ENCODE measurements around the gene RITA1. TPM values are rescaled to one million over a fixed set of nuclear protein-coding genes. Genes with fewer than 3 reads are reported as not detected.

The RITA1 gene
- total RNA-seq, 4 donors from 2014 or later: 8.3 to 11.0 (median 9.4) TPM

DNA sequence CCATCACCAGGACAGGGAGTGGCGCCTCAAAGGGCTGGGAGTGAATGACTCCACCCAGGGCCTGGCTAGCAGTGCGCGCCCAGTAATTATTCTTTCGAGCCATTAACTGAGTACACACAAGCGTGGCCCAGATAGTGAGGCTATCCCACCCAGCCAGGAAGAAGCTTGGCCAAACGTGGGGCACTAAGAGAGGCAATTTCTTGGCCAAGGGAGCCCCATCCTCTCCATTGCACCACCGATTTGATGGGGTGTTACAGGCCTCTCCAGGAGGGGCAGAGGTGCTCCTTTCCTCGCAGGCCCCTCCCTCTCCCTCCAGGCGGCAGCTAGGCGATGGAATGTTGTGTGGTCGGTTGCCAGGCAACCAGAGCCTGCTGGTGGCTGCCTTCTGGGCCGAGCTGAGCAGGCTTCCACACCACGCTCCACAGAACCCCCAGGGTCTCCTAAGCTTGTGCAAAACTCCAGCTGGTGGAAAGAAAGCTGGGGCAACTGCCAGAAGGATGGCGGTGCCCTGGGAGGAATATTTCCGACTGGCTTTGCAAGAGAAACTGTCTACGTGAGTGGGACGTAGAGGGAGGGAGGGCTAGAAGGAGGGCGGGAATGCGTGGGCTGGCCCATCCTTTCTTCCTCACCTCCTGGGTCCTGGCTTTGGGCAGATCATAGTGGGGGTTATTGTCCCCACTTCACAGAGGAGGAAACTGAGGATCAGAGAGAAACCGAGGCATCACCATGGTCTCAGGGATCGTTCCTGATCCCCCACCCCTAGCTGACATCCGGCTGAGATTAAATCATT, 36.0 kb upstream of the RITA1 start, which contains the start of gene CFAP73:
TSS of gene CFAP73 (plus strand) at position 364 of the 790 bp plus-strand sequence. CDS start at position 498, 134 bp downstream.
- TF ChIP-seq, protein P1, sequence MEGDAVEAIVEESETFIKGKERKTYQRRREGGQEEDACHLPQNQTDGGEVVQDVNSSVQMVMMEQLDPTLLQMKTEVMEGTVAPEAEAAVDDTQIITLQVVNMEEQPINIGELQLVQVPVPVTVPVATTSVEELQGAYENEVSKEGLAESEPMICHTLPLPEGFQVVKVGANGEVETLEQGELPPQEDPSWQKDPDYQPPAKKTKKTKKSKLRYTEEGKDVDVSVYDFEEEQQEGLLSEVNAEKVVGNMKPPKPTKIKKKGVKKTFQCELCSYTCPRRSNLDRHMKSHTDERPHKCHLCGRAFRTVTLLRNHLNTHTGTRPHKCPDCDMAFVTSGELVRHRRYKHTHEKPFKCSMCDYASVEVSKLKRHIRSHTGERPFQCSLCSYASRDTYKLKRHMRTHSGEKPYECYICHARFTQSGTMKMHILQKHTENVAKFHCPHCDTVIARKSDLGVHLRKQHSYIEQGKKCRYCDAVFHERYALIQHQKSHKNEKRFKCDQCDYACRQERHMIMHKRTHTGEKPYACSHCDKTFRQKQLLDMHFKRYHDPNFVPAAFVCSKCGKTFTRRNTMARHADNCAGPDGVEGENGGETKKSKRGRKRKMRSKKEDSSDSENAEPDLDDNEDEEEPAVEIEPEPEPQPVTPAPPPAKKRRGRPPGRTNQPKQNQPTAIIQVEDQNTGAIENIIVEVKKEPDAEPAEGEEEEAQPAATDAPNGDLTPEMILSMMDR (IDR thresholded peaks at IDR 0.05; ENCODE audit: low read depth): no peak

DNA sequence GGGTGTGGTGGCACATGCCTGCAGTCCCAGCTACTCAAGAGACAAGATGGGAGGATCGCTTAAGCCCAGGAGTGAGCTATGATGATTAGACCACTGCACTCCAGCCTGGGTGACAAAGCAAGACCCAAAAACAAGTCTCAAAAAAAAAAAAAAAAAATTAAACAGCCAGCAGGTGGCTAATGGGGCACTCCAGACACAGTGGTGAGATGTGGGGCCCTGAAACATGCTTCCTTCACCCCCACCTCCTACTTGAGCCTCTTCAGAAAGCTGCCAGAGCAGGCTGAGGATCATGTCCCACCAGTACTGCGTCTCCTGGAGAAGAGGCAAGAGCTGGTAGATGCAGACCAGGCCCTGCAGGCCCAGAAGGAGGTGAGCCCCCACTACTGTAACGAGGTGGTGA, 33.9 kb upstream of the RITA1 start:
- TF ChIP-seq, protein P1 (IDR thresholded peaks at IDR 0.05; ENCODE audit: low read depth): no peak

DNA sequence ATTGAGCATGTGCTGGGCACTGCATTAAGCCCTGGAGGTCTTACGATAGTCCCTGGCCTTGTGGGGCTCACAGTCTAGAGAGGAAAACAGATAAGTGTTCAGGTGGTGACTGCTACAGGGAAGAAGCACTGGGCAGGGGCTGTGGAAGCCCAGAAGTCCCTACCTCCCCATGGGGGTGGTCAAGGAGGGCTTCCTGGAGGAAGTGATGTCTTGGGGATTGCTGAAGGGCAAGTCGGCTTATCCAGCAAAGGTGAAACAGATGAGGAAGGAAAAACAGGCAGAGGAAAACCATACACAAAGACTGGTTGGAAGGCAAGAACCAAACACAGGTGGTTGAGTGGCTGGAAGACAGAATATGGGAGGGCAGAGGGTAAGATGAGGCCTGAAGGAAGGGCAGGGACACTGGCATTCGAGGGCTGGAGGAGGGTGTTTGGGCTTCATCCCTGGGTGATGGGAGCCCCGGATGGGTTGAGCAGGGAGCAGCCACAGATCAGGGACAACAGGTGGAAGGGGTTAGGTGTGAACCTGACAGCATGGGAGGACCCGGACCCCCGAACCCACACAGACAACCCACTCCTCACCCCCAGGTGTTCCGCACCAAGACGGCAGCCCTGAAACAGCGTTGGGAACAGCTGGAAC, 33.2 kb upstream of the RITA1 start:
- TF ChIP-seq, protein P1 (IDR thresholded peaks at IDR 0.05; ENCODE audit: low read depth): no peak

DNA sequence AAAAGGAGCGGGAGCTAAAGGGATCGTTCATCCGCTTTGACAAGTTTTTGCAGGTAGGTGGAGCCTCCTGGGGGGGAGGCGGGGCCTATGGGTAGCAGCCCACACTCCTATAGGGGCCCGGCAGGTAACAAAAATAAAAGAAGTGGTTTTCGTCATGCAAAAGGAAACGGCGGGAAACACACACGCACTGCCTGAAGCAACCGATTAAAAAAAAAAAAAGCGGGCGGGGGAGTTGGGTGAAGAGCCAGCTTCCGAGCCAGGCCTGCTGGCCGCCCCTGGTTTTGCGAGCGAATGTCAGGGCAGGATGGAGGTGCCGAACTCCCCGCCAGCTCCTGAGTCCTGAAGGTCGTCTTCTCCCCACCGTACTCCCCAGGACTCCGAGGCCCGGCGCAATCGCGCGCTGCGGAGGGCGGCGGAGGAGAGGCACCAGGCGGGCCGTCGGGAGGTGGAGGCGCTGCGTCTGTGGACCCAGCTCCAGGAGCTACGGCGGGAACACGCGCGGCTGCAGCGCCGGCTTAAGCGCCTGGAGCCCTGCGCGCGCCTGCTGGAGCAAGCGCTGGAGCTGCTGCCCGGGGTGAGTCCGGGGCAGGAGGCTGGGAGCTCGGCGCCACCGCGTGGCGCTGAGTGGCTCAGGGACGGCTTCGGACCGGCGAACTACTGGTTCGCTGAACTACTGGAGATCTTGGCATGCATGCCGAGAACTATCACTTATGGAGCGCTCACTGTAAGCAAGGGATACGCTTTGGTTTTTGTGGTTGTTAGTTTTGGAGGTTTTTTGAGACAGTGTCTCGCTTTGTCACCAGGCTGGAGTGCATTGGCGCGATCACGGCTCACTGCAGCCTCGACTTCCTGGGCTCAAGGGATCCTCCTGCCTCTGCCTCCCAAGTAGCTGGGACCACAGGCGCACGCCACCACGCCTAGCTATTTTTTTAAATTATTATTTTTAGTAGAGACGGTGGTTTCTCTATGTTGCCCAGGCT, 32.4 kb upstream of the RITA1 start:
- TF ChIP-seq, protein P1 (IDR thresholded peaks at IDR 0.05; ENCODE audit: low read depth): no peak

DNA sequence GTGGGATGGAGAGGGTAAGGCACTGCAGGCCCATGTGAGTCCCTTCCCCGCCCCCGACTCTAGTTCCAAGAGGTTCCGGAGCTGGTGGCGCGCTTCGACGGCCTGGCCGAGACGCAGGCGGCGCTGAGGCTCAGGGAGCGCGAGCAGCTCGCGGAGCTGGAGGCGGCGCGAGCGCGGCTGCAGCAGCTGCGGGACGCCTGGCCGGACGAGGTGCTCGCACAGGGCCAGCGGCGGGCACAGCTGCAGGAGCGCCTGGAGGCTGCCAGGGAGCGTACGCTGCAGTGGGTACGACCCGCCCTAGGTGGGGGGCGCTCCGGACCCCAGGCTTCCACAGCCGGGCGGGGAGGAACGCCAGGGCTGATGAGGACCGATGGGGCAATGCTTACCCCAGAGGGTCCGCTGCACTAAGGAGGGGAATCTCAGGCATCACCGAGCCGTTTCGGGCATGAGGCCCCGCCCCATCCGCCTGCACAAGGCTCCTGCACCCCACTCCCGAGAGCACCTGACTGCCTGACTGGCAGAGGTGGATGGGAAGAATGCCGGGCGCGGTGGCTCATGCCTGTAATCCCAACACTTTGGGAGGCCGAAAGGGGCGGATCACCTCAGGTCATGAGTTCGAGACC, 31.1 kb upstream of the RITA1 start:
- TF ChIP-seq, protein P1 (IDR thresholded peaks at IDR 0.05; ENCODE audit: low read depth): no peak

DNA sequence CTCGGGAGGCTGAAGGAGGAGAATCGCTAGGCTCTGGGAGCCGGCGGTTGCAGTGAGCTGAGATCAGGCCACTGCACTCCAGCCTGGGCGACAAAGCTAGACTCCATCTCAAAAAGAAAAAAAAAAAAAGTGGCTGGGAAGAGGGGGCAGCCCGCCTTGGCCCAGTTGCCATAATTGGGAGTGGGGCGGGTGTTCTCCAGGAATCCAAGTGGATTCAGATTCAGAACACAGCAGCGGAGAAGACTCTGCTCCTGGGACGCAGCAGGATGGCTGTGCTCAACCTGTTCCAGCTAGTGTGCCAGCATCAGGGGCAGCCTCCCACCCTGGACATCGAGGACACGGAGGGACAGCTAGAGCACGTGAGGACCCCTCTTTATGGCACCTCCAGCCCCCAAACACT, 30.5 kb upstream of the RITA1 start:
- TF ChIP-seq, protein P1 (IDR thresholded peaks at IDR 0.05; ENCODE audit: low read depth): no peak
